ENCODE results near the gene AKAP11. TPM values are rescaled to one million over a fixed set of nuclear protein-coding genes. Genes with fewer than 3 reads are reported as not detected.

Gene AKAP11
- total and polyA plus RNA-seq, 2 experiments from 2014 or later = 4.3 to 21.6 TPM

- TF ChIP-seq REST (IDR thresholded peaks at IDR 0.05; ENCODE audit: unreplicated experiment) (no peak), ZNF462 (CRISPR knock-in tag; IDR thresholded peaks at IDR 0.05) (no peak)
Observed at GRCh38 chr13:42355491-42356183, 83.7 kb downstream of the AKAP11 start (continued).

- Histone ChIP-seq H3K4me3 (no peak overlapping the region), H3K27me3 (ENCODE audit: insufficient read depth) (no peaks in the 10 kb centered on the region), H2AFZ (no peak overlapping the region), H3K4me2 (no peak overlapping the region), H4K20me1 (replicated peaks; ENCODE audit: insufficient read depth) (no peaks in the 10 kb centered on the region), H3K9me2 (ENCODE audit: insufficient read depth) (no peaks in the 10 kb centered on the region), H3K27ac (ENCODE audit: low read depth) (no peak overlapping the region), H3F3A (replicated peaks; ENCODE audit: low read depth) (no peaks in the 10 kb centered on the region), H3K4me1 (ENCODE audit: insufficient read depth) (no peaks in the 10 kb centered on the region; the same call in 1 of the 2 replicates), H3K79me2 (replicated peaks; ENCODE audit: insufficient read depth) (no peaks in the 10 kb centered on the region), H3K36me3 (ENCODE audit: insufficient read depth) (no peaks in the 10 kb centered on the region)
- Mint-ChIP-seq H3K4me1 (no peaks in the 10 kb centered on the region; the same call in 1 of the 3 replicates), H3K27ac (no peak overlapping the region), H3K9me3 (no peaks in the 10 kb centered on the region), H3K4me3 (no peak overlapping the region), H3K27me3 (ENCODE audit: insufficient read depth, low read depth, poor library complexity) (peaks cover 6% of the 10 kb centered on the region), H3K36me3 (ENCODE audit: low read depth) (no peaks in the 10 kb centered on the region)
- TF ChIP-seq CTCF (conservative IDR thresholded peaks at IDR 0.05; ENCODE audit: low read depth in 2 of 2) (no peak), ZNF331 (CRISPR knock-in tag; IDR thresholded peaks at IDR 0.05; ENCODE audit: low read depth) (no peak)
- ATAC-seq = no peak
- DNase-seq (ENCODE audit: low spot score) = no peak
Observed at GRCh38 chr13:42356184-42356575, 84.2 kb downstream of the AKAP11 start.
